Activated effector memory CD4-positive, alpha-beta T cell treated with Interleukin-2 at 50 U/mL for 16 hours (primary cell): ENCODE data around the gene KRT84.

Experiments
- DNase-seq: peaks from one replicate; pipeline ENCODE4 v3.0.0-alpha.2; 2020

KRT84 gene

GRCh38 chr12:52382854-52383253, 2.6 kb downstream of the KRT84 start:
- no peak for DNase-seq

DNA sequence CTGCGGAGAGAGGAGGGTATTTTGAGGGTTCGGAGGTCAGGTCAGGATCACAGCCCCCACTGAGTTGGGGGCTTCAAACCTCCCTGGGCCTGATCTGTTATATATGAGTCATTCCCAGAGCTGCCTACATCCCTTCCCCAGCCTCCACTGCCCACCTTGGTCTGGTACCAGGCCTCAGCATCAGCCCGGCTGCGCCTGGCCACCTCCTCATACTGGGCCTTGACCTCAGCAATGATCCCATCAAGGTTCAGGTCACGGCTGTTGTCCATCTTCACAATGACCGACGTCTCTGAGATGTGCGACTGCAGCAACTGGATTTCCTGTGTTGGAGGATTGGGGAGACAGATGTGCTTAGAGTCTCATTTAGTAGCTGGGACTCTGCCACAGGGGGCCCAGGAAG, 4.2 kb downstream of the KRT84 start:
- no peak for DNase-seq

DNA sequence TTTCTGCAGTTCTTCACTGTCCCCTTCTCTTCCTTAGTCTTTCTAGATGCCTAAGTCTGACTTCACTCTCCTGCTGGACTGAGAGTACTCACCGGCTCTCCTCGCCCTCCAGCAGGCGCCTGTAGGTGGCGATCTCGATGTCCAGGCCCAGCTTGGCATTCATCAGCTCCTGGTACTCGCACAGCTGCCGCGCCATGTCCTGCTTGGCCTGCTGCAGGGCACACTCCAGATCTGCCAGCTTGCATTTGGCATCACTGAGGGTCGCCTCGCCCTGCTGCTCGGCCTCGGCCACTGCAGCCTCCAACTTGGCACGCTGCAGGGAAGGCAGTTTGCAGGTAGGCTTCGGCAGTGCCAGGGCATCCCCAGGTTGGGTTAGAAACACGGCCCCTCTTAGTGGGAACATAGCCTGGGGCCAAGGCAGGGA, 5.2 kb downstream of the KRT84 start:
- no peak for DNase-seq

DNA sequence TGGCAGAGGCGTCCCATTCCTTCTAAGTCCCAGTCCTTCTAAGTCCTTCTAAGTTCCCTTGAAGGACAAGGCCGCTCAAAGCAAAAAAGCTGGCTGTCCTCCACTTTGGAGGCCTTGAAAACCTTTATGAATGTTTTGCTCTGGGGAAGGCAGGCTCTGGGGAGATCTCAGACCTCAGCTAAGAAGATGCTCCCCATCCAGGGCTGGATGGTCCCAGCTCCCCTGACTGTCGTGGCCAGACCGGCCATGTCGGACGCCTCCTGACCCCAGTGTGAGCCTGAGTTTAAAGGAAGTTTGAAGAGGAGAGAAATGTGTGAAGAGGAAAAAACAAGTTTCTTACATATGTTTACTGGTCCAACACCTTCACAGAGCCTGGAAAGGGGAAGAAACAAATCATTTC, 5.9 kb downstream of the KRT84 start:
- no peak for DNase-seq

DNA sequence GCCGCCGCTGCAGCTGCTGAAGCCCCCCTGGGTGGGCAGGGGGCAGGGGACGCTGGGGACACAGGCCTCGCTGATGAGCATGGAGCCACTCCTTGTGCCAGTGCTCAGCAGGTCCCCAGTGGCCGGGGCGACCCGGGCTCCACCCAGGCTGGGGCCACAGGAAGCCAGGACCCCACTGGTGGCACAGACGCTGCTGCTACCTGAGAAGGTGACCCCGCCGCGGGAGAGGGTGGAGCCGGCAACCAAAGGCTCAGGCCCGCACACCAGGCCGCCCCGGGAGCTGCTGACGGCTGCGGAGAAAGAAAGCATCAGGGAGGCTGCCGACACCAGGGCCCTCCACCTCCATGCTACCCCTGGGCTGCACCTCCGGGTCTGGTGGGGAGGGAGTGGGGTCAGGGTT, 7.4 kb downstream of the KRT84 start:
- DNase-seq, result no peak

- DNase-seq, result no peak
Measured at GRCh38 chr12:52377266-52377665, 8.2 kb downstream of the KRT84 start.

DNA sequence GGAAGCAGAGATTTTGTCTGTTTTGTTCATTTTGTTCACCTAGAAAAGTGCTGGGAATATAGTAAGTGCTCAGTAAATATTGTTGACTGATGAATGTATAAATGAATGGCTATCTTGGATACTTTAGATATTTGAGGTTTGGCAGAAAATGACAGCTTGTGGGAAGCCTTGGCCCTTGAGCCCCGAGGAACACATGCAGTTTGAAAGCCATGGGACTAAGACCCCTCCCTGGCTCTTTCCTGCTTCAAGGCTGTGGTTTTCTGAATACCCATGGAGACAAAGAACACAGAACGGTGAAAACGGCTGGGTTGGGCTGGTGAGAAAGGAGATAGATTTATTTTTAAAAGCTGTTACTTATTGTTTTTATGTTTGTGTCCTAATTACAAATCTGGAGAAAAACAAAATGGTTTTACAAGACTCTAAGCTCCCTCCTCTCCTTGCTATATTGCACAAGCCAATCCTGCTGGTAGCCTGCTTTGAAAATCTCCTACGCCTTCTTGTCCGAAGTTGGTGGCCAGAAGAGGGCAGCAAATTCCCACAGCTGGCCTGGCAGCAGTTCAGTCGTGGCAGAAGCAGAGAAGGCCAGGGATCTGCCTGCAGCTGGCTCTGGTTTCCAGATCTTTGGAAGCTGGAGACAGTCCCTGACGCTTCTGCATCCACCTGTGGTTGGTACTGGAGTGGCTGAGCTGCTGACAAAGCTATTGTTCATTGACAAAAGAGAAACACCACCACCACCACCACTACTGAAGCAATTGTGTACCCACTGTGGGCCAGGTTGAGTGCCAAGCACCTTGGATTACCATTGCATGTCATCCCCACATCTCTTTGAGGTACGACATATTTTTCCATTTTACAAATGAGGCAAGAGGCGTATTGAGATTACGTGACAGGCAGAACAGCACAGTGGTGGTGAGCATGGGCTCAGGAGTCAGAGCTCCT, 13.0 kb downstream of the KRT84 start:
- peak; percentile 19 for DNase-seq

- no peak for DNase-seq
Measured at GRCh38 chr12:52371716-52372115, 13.7 kb downstream of the KRT84 start.

DNA sequence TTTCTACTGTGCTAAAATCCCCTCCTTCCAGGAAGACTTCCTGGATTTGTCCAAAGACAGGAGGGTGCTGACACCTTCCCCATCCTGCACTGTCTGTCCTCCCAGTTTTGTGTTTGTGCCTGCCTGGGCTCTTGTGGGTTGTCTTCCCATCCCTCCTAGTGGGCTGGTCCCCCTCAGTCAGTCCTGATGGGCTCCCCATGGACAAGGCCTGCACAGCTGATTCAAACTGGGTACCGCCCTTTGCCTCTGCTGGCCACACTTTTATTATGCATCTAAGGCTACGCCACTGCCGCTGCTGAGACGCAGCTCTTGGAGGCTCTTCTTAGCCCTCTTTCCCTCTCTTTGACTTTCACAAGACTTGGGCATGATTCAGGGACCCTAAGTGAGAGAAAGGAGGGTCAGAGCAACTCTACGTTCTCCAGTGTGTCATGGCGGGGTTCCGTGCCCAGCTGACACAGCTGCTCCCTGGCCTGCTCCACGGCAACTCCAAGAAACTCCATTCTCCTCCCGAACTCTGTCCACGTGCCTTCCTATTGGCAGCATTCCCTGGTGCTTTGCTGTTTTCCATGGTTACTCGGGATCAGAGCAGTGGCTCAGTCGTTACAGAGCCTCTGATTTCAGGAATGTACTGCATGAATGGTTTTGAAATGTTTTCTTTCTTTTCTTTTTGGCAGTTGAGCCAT, 14.4 kb downstream of the KRT84 start:
- no peak for DNase-seq

DNA sequence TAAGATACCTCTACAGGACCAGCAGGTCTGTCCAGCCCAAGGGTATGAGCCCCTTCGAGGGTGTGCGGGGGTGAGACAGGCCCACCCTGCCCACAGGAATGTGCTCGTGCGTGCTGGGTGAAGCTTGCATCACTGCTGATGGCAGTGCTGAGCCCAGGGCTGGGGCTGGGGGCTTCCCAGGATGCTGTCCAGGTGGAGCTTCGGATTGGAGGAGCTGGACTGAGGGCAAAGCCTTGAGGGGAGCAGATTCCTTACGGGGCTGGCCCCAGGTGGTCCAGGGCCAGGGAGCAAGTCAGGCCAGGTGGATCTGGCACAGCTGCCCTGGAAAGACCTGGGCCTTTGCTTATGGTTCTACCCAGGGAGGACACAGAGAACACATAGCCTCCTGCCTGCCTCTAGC, 15.6 kb downstream of the KRT84 start:
- DNase-seq, result no peak

- no peak for DNase-seq
Measured at GRCh38 chr12:52369211-52369610, 16.2 kb downstream of the KRT84 start.

DNA sequence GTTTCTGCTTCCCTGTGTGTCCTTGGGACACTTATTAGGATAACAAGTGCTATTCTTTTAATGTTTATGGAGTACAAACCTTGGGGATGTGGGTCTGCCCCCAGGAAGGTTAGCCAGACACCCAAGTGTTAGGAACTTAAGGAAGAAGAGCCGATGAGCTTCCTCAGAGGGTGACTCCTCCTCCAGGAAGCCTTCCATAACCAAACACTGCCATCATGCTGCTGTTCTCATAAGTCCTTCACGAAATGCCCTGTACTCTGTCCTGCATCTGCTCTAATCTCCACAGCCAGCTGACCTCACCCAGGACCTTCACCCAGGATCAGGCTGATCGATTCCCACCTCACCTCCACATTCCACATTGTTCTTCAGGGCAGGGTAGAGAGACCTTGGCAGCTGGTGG, 16.9 kb downstream of the KRT84 start:
- DNase-seq, result no peak

GRCh38 chr12:52367876-52368275, 17.6 kb downstream of the KRT84 start:
- DNase-seq, result no peak

GRCh38 chr12:52366738-52367485, 18.5 kb downstream of the KRT84 start, which contains the start of gene KRT85:
Gene KRT85, minus strand, starts transcription at chr12:52367481. Its CDS starts 76 bp downstream, at chr12:52367405.
- no peak for DNase-seq

DNA sequence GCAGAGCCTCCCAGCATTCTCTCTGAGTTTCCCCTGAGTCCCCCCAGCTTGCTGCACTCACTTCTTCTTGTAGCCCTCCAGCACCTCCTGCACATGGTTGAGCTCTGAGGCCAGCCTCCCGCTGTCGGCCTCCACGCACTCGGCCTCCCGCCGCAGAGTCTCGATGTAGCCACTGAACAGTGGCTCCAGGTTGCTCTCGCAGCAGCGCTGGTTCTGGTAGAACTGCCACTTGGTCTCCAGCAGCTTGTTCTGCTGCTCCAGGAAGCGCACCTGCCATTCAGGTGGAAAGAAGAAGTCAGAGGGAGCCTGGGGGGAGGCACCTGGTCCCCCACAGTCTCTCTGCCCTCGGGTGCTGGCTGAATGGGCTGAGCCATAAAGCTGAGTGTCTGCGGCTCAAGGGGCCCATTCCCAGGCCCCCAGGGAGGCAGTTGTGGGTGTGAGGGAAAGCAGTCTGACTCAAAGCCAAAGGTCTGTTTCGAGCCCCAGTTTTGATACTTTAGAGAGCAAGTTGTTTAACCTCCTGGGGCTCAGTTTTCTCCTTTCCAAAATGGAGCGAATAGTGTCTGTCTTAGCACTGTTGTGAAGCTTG, 20.5 kb downstream of the KRT84 start:
- DNase-seq, result no peak

DNA sequence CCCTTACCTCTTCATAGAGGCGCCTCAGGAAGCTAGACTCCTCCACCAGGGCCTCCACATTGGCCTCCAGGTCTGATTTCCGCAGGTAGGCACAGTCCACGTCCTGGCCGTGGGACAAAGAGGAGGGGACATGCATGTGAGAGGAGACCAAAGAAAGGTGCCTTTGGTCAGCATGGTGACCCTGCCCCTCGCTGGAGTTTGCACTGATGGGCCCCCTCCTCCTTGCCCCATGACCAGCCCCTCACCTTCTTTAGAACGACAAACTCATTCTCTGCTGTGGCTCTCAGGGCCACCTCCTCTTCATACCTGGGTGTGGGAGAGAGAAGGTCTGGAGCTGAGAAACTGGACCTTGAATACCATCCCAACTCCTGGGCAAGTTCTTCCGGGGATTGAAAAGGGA, 21.4 kb downstream of the KRT84 start:
- DNase-seq, result no peak

DNA sequence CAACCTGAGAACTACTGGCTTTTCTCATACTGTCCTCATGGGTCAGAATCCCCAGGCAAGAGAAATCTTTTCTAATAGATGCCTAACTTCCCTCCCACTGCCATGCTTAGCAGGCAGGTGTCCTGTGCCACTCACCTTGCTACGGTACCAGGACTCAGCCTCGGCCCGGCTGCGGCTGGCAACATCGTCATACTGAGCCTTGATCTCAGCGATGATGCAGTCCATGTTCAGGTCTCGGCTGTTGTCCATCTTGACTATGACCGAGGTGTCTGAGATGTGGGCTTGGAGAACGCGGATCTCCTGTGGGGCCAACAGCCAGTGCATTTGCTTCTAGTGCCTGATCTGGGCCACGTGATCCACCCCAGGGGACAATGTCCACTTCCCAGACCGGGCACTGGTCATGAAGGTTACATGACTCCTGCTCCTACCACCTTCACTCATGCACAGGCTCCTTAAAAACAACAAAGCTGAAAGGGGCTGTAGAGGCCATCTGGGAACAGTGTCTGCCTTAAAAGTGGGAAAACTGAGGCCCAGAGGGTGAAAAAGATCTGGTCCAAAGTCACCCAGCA, 22.3 kb downstream of the KRT84 start:
- no peak for DNase-seq

- no peak for DNase-seq
Measured at GRCh38 chr12:52362118-52362726, 23.2 kb downstream of the KRT84 start.

DNA sequence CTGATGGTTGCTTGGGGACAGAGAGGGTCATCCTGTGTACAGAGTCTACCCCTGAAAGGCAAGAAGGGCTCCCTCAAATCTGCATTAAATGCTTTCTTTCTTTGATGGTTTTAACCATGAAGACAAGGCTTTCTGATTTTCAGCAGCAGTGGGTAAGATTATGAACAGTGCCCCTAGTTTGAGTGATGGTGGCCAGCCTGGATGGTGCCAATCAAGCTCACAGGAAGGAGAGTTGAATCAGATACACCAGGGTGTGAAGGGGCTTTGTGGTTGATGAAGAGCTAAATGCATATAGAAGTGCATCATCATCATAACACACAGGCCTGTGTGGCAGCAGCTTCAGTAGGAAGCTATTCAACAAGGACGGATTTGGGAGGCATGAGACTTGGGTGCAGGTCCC, 23.9 kb downstream of the KRT84 start:
- no peak for DNase-seq

DNA sequence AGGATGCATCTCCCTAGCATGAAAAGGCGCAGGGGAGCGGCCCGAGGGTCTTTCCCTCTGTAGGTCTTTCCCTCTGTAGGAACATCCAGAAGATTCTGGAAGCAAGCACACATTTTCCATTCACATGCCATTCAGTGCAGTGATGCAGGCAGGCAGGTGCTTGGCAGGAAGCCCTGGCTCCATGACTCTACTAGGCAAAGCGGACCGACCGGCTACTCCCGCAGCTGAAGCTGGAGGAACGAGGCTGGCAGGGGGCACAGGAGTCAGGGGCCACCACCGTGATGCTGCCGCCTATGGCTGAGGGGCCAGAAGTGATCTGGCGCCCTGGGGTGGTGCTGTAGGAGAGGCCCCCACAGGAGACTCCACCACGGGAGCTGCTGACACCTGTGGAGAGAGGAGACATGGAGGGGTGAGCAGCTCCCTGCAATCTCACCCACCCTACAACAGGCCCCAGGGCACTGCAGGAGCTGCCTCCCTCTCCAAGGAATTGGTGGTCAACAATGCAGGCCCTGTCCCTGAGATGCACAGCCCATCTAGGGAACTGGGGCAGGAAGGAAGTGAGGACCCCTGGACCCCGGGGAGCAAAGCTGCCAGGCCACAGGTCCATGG, 24.7 kb downstream of the KRT84 start:
- no peak for DNase-seq

GRCh38 chr12:52360106-52360662, 25.3 kb downstream of the KRT84 start:
- no peak for DNase-seq
